HG02943 (cell line): ENCODE data around the gene EYS.
"Not testable (repeated sequence)": the region's sequence is repeated elsewhere in the genome, so short reads cannot be mapped to it uniquely, and the experiment has no call there.

Experiments used
- ATAC-seq: cut with Tn5 transposase; IDR thresholded peaks from one replicate; pipeline ENCODE4 v1.9.1; 2021; ENCODE audit warnings: mild to moderate bottlenecking, low read depth, moderate library complexity; ENCODE audit not compliant: unreplicated experiment

Gene EYS

DNA sequence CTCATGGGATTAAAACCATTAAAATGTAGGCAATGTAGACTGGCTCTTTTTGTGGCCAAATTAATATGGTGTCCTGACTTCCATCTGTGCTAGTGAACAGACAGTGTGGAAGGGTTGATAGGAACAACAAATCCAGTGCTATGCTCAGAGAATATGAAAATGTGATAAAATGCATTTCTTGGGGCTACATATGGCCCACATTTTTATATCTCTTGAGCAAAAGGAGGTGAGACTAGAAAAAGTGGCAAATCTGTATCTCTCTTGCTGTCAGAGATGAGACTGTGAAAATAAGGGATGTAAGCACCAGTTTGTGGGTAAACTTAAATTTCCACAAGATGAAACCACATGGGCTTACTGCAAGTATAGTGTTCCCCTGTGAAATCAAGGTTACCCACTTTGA is 1909.3 kb downstream of the EYS start:
- no peak for ATAC-seq

DNA sequence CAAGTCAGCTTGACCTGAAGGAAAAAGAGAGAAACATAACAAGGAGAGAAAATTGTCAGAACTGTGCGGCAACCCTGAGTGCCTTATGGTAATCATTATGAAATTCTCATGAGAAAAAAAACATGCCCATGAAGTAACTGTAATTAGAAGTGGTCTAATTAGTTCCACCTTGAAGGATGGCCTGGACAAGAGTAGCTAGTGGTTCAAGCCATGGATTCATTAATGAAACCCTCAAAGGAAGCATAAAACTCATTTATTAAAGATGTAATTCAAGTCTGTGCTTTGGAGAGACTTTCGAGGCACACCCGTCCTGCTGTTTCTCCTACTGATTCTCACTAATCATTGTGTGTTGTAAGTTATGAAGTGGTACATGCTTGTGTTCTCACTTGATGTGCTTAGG is 1911.2 kb downstream of the EYS start:
- ATAC-seq, result no peak

DNA sequence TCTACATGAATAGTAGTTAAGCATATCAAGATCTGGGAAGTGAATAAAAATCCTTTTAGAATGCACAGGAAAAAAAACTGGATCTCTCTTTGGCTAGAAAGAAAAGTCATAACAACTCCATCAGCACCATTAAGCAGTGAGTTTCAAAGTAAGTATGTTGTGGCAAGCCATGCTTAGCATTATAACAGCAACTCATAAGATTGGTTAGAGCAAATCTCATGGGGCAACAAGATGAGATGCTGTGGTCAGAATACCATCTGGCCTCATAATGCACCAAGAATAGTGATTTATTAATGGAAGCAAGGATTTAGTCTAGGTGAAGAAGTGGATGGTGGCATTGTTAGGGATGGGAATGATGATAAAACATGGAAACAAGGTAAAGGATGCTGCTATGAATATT is 1912.0 kb downstream of the EYS start:
- no peak for ATAC-seq

DNA sequence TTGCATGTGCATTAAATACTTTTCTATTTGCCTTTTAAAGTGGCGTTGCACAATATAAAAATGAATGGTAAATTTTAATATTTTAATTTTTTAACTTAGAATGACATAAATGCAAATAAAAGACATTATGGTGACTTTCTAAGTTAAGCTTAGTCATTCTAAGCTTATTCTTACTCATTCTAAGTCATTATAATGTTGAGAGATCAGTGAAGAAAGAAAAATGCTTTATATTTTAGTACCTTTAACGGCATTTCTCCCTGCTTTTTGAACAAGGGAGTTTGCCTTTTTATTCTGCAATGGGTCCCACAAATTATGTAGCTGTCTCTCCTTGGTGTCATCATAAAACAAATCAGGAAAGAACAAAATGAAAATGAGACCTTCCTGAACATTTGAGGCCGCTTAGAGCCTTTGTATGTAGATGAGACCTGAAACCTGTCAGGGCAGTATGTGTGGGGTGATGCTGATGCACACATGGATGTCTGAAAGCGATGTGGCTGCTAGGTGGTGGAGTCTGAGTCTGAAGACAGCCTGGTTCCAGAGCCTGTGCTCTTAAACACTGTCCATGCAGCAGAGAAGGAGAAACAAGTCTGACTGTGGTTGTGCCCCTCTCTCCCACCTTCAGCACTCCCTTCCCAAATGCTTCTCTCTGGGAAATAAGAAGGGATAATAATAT is 1913.4 kb downstream of the EYS start:
- no peak for ATAC-seq

DNA sequence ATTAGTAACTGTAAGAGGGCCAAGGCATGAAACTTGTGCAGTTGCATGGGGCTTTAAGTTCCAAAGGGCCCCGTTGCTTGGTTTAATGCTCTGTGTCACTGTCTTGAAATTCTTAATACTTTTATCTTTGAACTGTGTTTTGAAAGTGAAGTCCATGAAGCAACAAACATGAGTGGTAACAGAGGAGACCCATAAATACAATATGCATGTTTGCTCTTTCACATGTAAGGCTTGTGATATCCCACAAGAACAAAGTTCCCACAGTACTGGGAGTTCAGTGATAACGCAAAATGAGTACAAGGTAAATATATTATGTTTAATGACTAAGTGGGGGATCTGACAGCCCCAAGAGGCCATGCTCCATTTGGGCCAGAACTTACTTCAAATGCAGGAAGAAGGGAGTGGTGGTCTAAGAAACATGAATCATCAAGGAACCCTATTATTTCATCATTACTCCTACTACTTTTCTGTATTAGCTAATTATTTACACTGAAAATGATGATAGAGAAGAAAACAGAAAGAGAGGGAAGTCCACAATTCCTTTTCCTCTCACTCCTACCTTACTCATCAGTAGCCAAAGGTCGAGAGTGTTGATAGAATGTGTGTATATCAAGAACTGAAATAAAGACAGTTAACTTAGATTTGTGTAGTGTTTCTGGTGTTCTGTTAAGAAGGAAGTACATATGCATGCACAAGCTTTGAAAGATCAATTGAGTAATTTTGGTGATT is 1914.1 kb downstream of the EYS start:
- no peak for ATAC-seq

DNA sequence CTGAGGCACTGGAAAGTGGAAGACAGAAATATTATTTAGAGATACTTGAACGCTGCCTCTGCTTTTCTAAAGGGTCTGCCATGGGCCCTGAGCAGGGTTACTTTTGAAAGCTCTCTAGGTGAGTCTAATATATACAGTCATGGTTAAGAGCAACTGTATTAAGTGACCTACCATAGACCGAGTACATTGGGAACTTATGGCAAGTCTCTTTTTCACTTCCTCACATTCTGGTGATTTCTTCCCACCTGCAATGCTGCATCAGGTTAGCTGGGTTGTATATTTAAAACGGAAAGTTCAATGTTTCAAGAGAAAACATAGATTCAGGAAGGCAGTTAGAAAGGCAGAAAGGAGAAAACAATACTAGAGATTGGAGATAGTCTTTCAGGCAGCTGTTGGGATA is 1916.7 kb downstream of the EYS start:
- ATAC-seq, result no peak

DNA sequence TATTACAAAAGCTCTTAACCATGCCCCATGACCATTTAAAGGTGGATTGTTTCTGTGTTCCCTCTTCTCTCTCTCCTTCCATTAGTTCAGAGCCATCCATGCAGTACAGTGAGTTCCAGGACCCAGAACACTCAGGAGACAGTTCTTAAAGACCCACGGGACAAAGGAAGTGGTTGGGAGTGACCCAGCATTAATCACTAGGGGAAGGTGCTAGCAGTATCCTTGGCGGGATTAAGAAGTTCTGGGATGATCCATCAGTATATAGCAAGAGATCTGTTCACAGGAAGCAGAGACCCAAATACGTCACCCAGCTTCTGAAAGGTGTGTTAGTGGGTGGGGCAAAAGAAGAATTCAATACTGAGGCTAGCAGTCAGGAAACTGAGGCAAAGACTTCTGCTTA is 1917.3 kb downstream of the EYS start:
- ATAC-seq, result no peak

DNA sequence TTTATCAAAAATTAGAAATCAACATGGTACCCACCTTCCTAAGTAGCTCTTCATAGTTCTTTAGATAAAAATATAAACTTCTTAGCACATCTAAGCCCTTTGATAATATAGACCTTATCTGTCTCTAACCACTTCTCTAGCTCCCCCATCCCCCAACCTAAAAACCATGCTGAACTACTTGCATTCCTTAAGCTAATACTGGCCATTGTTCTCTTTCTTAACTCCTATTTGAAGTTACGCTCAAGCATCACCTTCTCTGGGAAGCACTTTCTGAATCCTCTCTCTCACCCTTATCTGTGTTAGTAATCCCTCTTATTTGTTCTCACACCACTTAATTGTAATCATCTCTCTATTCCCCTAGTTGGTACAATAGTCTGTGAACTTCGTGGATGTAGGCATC is 1918.5 kb downstream of the EYS start:
- ATAC-seq, result no peak

DNA sequence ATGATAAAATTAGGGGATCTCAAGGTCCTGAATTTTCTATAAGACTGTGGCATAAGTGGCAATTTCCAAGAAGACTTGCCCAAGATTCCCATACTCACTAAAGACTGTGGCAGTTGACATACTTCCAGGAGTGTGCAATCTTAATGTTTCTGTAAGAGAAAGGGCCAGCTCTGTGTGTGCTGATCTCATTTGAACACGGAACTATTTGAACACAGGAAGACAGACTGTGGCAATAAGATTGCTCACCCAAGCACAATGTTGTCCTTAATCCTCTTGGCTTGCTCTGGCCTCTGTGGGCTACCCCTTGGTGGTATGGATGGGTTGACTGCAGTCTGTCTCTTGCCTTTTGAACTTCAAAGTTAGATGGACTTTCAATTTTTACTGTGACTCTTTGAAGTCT is 1920.0 kb downstream of the EYS start:
- ATAC-seq, result no peak

DNA sequence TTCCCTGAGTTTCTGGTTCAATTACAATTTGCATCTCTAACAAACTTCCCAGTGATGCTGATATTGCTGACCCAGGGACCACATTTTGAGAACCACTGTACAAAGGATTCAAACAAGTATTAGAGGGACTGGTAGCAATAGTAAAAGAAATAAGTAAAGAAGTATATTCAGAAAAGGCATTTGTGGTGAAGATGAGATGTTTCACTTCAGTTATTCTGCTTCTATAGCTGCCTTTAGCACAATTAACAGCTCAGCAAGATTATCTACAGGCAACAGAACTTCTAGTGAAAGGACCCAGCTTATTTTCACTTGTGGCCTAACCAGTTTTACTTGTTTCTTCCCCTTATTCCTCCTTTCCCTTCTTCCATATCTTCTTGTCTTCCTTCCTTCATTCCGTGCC is 1922.0 kb downstream of the EYS start:
- no peak for ATAC-seq

DNA sequence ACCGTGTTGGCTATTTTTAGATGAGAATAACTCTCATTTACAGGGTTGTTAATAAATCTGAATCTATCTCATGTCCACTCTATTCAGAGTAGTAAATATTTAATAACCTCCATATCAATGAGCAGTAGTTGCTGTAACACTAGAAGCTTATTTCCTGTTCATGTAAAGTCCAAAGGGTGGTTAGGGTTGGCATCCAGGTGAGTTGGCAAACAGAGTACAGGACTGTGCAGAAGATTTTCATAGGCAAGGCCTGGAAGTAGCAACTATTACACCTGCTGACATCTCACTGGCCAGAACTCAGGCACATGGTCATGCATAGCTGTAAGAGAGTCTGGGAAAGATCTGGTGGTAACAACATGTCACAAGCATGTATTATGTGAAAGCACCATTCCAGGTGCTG is 1923.9 kb downstream of the EYS start:
- ATAC-seq, result no peak

DNA sequence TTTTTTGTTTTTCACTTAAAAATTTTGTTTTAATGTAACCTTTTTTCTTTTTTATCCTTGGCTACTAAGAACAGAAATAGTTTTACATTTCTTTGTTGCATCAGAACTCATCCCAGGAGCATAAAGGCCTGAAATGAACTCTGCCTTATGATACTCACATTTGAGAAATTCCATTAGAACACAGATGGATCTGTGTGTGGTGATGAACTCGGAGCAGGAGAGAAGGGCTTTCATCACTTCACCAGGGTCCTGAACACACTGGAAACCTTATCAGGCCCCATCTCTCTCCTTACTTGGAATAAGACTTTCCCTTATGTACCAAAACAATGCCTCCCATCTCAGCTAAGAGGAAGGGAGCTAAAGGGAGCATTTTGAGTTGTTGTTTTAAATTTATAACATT is 1932.1 kb downstream of the EYS start:
- ATAC-seq, result no peak

DNA sequence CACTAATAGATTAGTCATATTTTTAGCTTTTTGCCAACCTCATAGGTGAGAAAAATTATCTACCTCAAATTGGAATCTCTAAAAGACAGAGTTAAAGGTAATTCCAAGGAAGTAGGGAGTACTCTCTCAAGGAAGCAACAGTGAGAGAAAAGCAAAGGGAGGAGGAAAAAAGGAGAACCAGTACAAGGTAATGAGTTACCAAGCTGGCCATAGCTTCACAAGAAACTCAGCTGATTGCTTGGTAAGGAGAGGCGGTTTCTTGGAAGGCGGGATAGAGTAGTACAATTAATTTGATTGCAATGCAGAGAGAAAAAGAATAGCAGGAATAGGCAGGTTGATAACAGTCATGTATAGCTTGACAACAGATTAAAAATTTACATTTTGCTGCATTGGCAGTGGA is 1933.8 kb downstream of the EYS start:
- no peak for ATAC-seq

DNA sequence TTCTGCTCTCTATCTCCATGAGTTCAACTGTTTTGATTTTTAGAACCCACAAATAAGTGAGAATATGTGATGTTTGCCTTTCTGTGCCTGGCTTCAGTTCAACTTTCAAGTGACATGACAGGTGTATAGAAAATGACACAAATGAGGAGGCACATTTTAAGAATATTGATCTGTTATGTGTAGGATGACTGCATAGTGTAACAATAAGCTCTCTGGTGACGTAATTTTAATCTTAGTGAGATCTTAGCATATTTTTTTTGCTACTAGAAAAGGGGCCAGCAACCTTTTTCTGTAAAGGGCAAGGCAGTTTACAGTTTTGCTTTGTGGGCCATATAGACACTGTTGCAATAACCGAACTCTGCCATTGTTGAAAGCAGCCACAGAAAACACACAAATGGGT is 1941.2 kb downstream of the EYS start:
- no peak for ATAC-seq

DNA sequence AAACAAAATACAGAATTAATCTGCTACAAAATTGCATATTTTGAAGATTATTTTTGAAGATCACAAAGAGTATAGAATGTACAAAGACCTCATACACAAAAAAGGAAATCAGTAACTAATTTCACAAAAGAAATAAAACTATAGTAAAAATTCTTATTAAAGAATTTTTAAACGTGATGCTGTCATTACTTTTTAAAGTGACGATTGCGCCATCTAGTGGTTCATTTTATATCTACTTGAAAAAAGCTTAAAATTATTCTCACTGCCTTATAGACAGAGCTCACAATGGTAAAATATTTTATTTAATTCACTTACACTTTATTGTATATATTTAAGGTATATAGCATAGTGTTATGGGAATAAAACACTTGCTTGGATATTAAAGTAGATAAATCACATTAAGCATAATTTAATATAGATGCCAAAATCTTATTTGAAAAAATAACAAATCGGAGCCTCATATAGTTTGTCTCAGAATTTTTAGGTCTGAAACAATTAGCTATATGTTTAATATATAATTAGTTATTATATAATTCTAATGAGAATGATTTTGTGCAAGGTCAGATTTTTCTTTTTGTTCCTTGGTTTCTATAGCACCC is 1942.6 kb downstream of the EYS start:
- no peak for ATAC-seq

DNA sequence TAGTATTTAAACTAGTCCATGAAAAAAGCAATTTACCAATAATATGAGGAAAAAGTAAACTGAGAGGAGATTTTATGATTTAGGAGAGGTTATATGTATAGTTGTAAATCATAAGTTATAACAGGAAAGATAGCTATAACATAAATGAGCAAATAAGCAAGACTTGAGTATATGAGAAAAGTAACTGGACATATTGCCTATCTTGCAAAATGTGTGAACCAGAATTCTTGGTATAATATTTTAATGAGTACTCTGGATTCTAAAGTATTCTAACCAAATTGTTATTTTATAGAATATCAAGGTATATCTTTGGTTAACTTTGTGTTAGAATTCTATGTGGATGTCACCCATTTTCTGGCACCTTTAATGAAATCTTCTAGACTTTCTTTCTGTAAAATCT is 1946.8 kb downstream of the EYS start:
- ATAC-seq, result no peak

DNA sequence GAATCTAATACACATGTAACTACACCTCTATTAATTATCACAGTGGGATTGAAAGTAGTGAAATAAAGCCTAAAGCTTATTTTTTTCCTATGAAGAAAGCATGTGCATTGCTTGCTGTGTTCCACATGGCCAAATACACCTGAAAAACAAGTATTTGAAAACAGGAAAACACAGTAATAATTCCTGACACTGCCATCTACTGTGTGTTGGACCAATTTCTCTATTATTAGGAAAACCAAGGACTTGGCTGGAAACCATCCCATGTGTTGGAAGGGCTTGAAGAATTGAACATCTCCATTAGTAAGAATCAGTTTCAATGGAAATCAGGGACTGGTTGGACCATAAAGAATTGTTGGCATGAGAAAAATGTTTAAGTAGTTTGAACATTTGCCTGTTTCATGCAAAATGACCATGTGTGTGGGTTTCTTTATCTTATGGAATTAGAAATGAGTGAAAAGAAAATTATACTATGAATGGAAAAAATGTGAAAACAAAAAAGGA is 1947.4 kb downstream of the EYS start:
- no peak for ATAC-seq

DNA sequence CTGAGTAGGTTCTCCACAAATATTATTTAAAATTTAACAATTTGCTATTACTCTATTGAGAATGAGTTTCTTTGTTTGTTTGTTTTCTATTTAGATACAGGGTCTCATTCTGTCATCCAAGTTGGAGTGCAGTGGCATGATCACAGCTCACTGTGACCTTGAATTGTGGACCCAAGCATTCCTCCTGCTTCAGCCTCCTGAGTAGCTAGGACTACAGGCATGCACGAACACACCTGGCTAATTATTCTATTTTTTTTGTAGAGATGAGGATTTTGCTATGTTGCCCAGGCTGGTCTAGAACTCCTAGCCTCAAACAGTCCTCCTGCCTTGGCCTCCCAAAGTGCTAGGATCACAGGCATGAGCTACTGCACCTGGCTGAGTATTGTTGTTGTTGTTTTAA is 1949.2 kb downstream of the EYS start:
- ATAC-seq, result no peak

DNA sequence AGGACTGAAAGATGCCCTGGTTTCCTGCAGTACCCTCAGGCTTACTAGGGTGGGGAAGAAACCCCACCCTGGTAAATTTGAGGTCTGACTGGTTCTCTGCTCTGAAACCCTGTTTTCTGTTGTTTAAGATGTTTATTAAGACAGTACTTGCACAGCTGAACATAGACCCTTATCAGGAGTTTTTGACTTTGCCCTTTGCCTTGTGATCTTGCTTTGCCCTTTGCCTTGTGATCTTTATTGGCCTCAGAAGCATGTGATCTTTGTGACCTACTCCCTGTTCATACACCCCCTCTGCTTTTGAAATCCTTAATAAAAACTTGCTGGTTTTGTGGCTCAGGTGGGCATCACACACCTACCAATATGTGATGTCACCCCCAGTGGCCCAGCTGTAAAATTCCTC is 1949.8 kb downstream of the EYS start:
- ATAC-seq, result not testable (repeated sequence)

DNA sequence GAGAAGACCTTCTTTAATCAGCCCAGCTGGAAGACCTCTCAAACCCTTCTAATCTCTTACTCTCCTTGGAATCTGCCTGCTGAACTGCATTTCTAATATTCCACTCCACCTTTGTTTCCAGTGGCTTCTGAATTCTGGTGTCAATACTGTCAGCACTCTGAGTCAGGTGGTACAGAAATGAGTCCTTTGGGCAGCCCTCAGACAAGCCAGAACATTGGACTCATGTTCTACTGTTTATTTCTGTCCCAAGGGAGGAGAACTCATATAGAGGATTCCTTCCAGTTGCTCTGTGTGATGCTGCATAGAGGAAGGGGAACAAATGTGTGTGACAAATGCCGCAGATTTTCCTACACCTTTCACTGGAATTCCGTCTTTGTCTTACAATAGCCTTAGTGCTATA is 1956.6 kb downstream of the EYS start:
- ATAC-seq, result no peak

DNA sequence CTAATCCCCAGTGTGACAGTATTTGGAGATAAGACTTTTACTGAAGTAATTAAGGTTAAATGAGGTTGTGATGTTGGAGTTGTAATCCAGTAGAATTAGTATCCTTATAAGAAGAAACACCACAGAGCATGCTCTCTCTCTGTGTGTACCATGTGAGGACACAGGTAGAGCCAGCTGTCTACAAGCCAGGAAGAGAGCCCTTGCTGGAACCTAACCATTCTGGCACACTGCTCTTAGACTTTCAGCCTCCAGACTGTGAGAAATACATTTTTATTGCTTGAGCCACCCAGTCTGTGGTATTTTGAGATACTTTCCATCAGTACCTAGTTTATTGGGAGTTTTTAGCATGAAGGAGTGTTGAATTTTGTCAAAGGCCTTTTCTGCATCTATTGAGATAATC is 1961.2 kb downstream of the EYS start:
- ATAC-seq, result no peak

DNA sequence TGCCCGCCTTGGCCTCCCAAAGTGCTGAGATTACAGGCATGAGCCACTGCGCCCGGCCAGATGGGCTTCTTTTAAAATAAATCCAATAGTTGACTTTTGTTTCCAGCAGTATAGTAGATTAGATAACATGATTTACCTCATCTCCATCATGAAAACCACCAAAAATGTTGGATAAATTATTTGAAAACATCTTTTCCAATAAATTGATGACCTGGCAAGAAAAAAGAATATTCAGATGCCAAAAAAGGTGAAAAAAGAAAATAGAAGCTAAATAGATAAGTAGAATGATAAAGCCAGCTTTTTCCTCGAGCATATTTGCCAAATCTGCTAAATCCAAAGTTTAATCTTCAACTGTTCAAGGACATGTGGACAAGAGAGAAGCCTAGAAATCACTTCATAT is 1962.2 kb downstream of the EYS start:
- ATAC-seq, result no peak
